GM19455 (cell line): ENCODE results near the gene OR8B4.
"Not testable (repeated sequence)": the region's sequence is repeated elsewhere in the genome, so short reads cannot be mapped to it uniquely, and the experiment has no call there.

Experiments used
- ATAC-seq: cut with Tn5 transposase; IDR thresholded peaks from one replicate; pipeline ENCODE4 v1.9.1; 2021; ENCODE audit not compliant: unreplicated experiment

The OR8B4 gene

DNA sequence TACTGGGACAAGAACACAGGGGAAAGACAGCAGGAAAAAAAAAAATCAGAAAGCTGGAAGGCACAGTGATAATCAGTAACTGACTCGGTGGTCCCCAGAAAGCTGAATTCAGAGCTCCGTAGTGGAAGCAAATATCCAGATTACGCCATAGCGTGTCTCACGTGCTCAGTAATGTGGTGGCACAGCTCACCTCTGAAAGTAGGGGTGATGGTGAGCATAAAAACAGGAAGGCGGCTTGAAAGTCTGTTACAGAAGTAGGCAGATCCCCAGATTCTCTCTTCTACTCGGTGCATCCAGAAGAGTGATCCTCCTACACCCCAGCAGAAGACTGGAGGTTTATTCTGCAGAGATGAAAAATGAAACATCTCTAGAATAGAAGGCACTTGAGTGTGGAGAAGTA is 14.8 kb downstream of the OR8B4 start:
- ATAC-seq = no peak

DNA sequence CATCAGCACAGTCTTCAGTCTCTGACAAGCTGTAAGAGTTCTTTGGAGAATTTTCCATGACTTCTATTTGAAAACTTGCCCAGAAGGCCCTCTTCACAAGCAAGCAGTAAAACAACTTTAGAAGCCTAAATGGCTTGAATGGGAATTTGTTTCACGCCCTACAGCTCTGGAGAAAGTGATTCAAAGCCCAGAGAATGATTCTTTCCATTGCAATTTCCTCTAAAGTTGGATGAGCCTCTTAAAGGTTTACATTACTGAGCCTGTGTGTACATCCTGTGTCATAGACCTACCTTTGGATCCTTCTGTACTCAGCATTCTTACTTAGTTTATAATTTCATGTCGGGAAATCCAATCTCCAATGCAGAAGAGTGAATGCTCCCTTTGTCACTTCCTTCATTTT is 19.1 kb downstream of the OR8B4 start:
- ATAC-seq = no peak

DNA sequence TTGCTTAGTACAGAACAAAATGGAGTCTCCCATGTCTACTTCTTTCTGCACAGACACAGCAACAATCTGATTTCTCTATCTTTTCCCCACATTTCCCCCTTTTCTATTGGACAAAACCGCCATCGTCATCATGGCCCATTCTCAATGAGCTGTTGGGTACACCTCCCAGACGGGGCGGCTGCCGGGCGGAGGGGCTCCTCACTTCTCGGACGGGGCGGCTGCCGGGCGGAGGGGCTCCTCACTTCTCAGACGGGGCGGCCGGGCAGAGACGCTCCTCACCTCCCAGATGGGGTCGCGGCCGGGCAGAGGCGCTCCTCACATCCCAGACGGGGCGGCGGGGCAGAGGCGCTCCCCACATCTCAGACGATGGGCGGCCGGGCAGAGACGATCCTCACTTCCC is 21.5 kb downstream of the OR8B4 start:
- not testable (repeated sequence) for ATAC-seq

DNA sequence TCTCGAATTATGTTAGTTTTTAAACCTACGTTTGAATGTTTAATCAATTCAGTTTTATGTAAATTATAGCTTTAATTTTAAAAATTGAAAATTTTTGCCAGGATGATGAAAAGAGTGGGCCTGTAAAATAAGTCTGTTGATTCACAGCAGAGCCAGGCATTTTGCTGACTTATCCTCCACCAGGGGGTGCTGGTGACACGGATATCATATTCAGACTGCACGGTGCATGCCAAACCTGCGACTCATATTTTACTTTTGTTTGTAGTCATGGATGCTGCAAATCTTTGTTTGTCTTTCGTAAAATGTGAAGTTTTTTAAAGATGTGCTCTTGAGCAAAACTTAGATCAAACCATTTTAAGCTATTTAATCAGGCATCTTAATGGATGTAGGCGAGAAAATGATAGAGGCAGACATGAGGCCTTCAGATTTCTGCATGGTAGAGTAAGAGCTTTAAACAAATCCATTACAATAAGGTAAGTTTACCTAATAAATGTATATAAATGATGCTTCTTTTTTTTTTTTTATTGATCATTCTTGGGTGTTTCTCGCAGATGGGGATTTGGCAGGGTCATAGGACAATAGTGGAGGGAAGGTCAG is 22.2 kb downstream of the OR8B4 start:
- peak; percentile 94 for ATAC-seq

DNA sequence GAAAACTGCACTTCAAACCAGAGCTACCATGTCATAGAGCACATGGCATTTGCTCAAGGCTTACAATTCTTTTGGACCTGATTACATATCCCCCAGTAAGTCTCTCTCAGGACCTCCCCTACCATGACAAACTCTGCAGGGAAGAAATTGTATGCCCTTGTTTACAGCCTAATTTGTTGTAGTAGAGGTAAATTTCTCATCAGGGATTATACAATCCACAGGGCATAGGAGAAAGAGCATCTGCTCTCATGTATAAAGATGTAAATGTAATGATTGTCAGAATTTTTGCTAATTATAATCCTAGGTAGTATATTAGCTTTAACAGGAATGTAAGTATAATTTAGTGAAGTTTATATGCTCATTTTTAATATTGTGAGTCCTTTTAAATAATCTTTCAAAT is 25.7 kb downstream of the OR8B4 start, which contains the start of gene OR8B3:
Gene OR8B3 (minus strand): TSS at position 101 of the 400 bp plus-strand sequence. CDS start 1,673 bp downstream, outside the sequence.
- ATAC-seq = no peak

DNA sequence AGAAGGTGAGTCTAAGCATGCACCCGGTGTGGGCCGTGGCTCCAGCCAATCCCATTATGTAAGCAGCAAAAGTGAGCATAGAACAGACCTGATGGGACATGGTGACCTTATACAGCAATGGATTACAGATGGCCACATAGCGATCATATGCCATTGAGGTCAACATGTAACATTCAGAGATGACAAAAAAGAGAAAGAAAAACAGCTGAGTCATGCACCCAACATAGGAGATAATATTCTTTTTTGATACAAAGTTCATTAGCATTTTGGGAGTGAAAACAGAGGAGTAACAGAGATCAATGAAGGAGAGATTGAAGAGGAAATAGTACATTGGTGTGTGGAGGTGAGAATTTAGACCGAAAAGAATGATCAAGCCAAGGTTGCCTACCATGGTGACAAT is 27.8 kb downstream of the OR8B4 start:
- not testable (repeated sequence) for ATAC-seq

DNA sequence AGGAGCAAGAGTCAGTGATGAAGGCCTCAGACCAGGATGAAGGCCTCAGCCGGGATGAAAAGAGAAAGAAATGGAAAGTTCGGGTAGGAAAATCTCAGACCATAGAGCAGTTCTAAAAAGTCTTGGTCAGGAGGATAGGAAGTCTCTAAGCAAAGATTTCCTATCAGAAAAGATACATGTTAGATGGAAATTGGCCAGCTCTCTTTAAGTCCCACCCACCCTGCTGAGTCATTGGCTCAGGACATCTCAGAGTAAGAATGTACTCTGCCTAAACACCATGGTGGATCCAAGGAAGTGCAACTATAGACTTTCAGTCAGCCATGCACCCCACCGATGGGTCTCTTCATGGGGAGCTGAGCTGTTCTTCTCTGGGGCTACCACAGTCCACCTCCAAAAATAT is 30.3 kb downstream of the OR8B4 start:
- no peak for ATAC-seq

DNA sequence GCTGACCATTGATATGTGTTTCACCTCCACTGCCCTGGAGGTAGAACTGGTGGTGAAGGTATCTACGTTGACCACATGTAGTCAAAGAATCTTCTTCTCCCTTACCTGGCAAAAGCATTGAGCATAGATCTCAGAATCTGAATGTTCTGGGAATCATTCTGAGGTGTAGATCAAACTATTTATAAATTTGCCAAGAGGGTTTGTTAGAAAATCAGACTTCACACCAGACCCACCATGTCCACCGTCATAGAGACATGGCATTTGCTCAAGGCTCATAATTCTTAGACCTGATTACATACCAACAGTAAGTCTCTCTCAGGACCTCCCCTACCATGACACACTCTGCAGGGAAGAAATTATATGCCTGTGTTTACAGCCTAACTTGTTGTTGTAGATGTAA is 40.3 kb downstream of the OR8B4 start, which contains the start of gene OR8B2:
Gene OR8B2 (minus strand): TSS at position 101 of the 400 bp plus-strand sequence. CDS start 1,156 bp downstream, outside the sequence.
- no peak for ATAC-seq

DNA sequence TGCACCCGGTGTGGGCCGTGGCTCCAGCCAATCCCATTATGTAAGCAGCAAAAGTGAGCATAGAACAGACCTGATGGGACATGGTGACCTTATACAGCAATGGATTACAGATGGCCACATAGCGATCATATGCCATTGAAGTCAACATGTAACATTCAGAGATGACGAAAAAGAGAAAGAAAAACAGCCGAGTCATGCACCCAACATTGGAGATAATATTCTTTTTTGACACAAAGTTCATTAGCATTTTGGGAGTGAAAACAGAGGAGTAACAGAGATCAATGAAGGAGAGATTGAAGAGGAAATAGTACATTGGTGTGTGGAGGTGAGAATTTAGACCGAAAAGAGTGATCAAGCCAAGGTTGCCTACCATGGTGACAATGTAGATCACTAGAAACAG is 41.8 kb downstream of the OR8B4 start:
- ATAC-seq = not testable (repeated sequence)

DNA sequence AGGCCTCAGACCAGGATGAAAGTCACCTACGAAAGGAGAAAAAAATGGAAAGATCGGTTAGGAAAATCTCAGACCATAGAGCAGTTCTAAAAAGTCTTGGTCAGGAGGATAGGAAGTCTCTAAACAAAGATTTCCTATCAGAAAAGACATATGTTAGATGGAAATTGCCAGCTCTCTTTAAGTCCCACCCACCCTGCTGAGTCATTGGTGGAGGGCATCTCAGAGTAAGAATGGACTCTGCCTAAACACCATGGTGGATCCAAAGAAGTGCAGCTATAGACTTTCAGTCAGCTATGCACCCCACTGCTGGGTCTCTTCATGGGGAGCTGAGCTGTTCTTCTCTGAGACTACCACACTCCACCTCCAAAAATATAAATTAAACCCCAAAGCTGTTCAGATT is 44.1 kb downstream of the OR8B4 start:
- ATAC-seq = no peak

DNA sequence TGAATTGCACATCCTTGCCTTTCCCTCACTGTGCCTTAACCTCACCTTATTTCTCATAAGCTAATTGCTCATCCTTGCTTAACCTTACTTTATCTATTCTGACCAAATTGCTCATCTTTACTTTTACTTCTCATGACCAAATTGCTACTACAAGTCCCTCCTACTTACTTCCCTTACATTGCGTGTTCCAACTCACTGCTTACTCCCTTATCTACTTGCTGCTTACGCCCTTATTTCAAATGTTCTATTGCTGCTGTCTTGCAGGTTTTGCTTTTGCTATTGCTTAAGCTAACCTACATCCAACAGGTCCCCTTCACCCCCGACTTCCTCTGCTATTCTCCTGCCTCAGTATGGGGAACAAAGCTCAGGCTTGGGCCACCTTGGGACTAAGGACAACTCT is 48.4 kb downstream of the OR8B4 start:
- no peak for ATAC-seq
